HCT116 (cell line): ENCODE measurements around the gene NMNAT3. TPM values are rescaled to one million over a fixed set of nuclear protein-coding genes. Genes with fewer than 3 reads are reported as not detected.

Experiments
- ATAC-seq: fragments of 200-7000 bp; cut with Tn5 transposase; 2 replicates; pipeline ENCODE4 v1.9.1; 2020; ENCODE audit warnings: mild to moderate bottlenecking, moderate library complexity
- BruUV-seq: library from RNA; stranded (reverse); fragments of 400-500 nt; replicated peaks from 2 replicates; lab custom pipeline; 2021; lab: Mats Ljungman, UMichigan
- CTCF ChIA-PET: fragments of 300-600 bp; sonication (Branson Sonifier 250); formaldehyde crosslinking; loops from one replicate; lab custom pipeline; 2021; ENCODE audit warnings: antibody characterized with exemption; lab: Charles Lee
- POLR2A ChIA-PET: fragments of 300-600, 350-600 bp; sonication (Branson Sonifier 250); formaldehyde crosslinking; loops from one replicate; lab custom pipeline; 2021; ENCODE audit warnings: antibody characterized with exemption; lab: Charles Lee
- RAD21 ChIA-PET, 2 experiments: fragments of 300-600 bp; sonication (Branson Sonifier 250); formaldehyde crosslinking; loops; one replicate each; lab custom pipeline; 2023; ENCODE audit warnings: low total read pairs in 2 of 2; ENCODE audit not compliant: uncharacterized antibody in 2 of 2, unreplicated experiment in 2 of 2, low non-redundant PET in 1 of 2; lab: Charles Lee
- DNase-seq: peaks from one replicate; pipeline ENCODE4 v3.0.0-alpha.2; 2010; ENCODE audit warnings: low read depth, low spot score
- H2AFZ ChIP-seq: fragments of 200-600 bp; shearing (Covaris generic), sonication (generic); 2 replicates; pipeline ENCODE4 v1.6.1; 2017; ENCODE audit warnings: low read depth, mixed run types, mixed read lengths, antibody characterized with exemption, low read length; ENCODE audit not compliant: poor library complexity, severe bottlenecking
- H3K27ac ChIP-seq: 2 replicates; pipeline ENCODE4 v1.5.1; 2012; ENCODE audit warnings: low read depth, low read length
- H3K27me3 ChIP-seq: fragments of 200-600 bp; sonication (generic); 2 replicates; pipeline ENCODE4 v1.6.1; 2016; ENCODE audit warnings: mixed run types, low read length, mixed read lengths; ENCODE audit not compliant: insufficient read depth
- H3K36me3 ChIP-seq, 2 experiments: fragments of 200-500 bp in 1 of 2; fragments of 200-600 bp in 1 of 2; sonication (Bioruptor generic) in 1 of 2; sonication (generic) in 1 of 2; 2 replicates each; pipeline versions ENCODE4 v1.5.1 to v1.6.1; 2014 to 2016; ENCODE audit warnings: low read length in 2 of 2, inconsistent platforms in 1 of 2, mixed read lengths in 1 of 2, mixed run types in 1 of 2; ENCODE audit not compliant: insufficient read depth in 2 of 2, control insufficient read depth in 1 of 2
- H3K4me1 ChIP-seq, 2 experiments: fragments of 200-600 bp in 1 of 2; sonication (generic) in 1 of 2; 2 replicates each; pipeline versions ENCODE4 v1.5.1 to v1.6.1; 2012 to 2017; ENCODE audit warnings: low read length in 2 of 2, inconsistent platforms in 1 of 2, mild to moderate bottlenecking in 1 of 2, mixed read lengths in 1 of 2, mixed run types in 1 of 2, moderate library complexity in 1 of 2; ENCODE audit not compliant: insufficient read depth in 2 of 2, control insufficient read depth in 1 of 2
- H3K4me2 ChIP-seq: fragments of 200-600 bp; sonication (generic); 2 replicates; pipeline ENCODE4 v1.6.1; 2017; ENCODE audit warnings: mixed run types, low read length, mixed read lengths
- H3K4me3 ChIP-seq, 2 experiments: fragments of 200-600 bp in 1 of 2; sonication (generic) in 1 of 2; replicated peaks in 1 of 2; 2 replicates each; pipeline ENCODE4 v1.5.1; 2011 to 2016; ENCODE audit warnings: low read length in 2 of 2, control low read depth in 1 of 2, low read depth in 1 of 2, mild to moderate bottlenecking in 1 of 2, mixed read lengths in 1 of 2, mixed run types in 1 of 2
- H3K79me2 ChIP-seq: fragments of 200-600 bp; sonication (generic); 2 replicates; pipeline ENCODE4 v1.6.1; 2017; ENCODE audit warnings: mild to moderate bottlenecking, mixed run types, low read length, moderate library complexity, mixed read lengths; ENCODE audit not compliant: insufficient read depth
- H3K9ac ChIP-seq: fragments of 200-600 bp; sonication (generic); 2 replicates; pipeline ENCODE4 v1.6.1; 2016; ENCODE audit warnings: low read length, mixed read lengths
- H3K9me2 ChIP-seq: fragments of 200-600 bp; sonication (generic), shearing (Covaris generic); 2 replicates; pipeline ENCODE4 v1.6.1; 2017; ENCODE audit warnings: mixed run types, mild to moderate bottlenecking, moderate library complexity; ENCODE audit not compliant: insufficient read depth
- H3K9me3 ChIP-seq, 2 experiments: fragments of 200-500 bp in 1 of 2; fragments of 200-600 bp in 1 of 2; sonication (Bioruptor generic) in 1 of 2; sonication (generic) in 1 of 2; 2 replicates each; pipeline ENCODE4 v1.6.1; 2014 to 2017; ENCODE audit warnings: low read length in 2 of 2, mixed read lengths in 2 of 2, inconsistent platforms in 1 of 2, low read depth in 1 of 2, mild to moderate bottlenecking in 1 of 2, mixed run types in 1 of 2, moderate library complexity in 1 of 2; ENCODE audit not compliant: control insufficient read depth in 1 of 2, insufficient read depth in 1 of 2
- H4K20me1 ChIP-seq: fragments of 200-600 bp; sonication (generic), shearing (Covaris generic); 2 replicates; pipeline ENCODE4 v1.6.1; 2017; ENCODE audit warnings: mixed run types, mild to moderate bottlenecking, moderate library complexity; ENCODE audit not compliant: insufficient read depth
- CBX3 ChIP-seq: IDR thresholded peaks from 2 replicates; pipeline ENCODE4 v1.6.1; 2012; ENCODE audit warnings: low read depth
- CTCF ChIP-seq, 3 experiments: fragments of 200-600 bp in 1 of 3; sonication (generic) in 1 of 3; IDR thresholded peaks in 2 of 3; conservative IDR thresholded peaks in 1 of 3; 2 replicates each; pipeline ENCODE4 v1.5.1; 2012 to 2017; ENCODE audit warnings: low read depth in 2 of 3, low read length in 2 of 3, antibody characterized with exemption in 1 of 3, borderline replicate concordance in 1 of 3, control low read depth in 1 of 3, mild to moderate bottlenecking in 1 of 3, mixed read lengths in 1 of 3, mixed run types in 1 of 3, moderate library complexity in 1 of 3; ENCODE audit not compliant: insufficient read depth in 1 of 3
- EGR1 ChIP-seq: IDR thresholded peaks from 2 replicates; pipeline ENCODE4 v1.6.1; 2012; ENCODE audit warnings: low read depth
- EZH2 ChIP-seq: fragments of 200-600 bp; sonication (generic); IDR thresholded peaks from 2 replicates; pipeline ENCODE4 v1.6.1; 2017; ENCODE audit warnings: antibody characterized with exemption, mixed run types
- EZH2phosphoT487 ChIP-seq: fragments of 200-600 bp; IDR thresholded peaks from 2 replicates; pipeline ENCODE4 v1.6.1; 2018; ENCODE audit warnings: antibody characterized with exemption, borderline replicate concordance
- FOSL1 ChIP-seq: IDR thresholded peaks from 2 replicates; pipeline ENCODE4 v1.6.1; 2012; ENCODE audit warnings: low read depth
- JUND ChIP-seq: IDR thresholded peaks from 2 replicates; pipeline ENCODE4 v1.6.1; 2012
- POLR2A ChIP-seq: IDR thresholded peaks from 2 replicates; pipeline ENCODE4 v1.7.0; 2011; ENCODE audit warnings: borderline replicate concordance; ENCODE audit not compliant: insufficient read depth, insufficient read length; ENCODE audit errors: extremely low read depth
- RAD21 ChIP-seq: IDR thresholded peaks from 2 replicates; pipeline ENCODE4 v1.6.1; 2012; ENCODE audit warnings: low read depth, mild to moderate bottlenecking
- SP1 ChIP-seq: IDR thresholded peaks from 2 replicates; pipeline ENCODE4 v1.6.1; 2012; ENCODE audit warnings: low read depth
- SRF ChIP-seq: IDR thresholded peaks from 2 replicates; pipeline ENCODE4 v1.6.1; 2012; ENCODE audit warnings: low read depth
- TCF7L2 ChIP-seq: IDR thresholded peaks from 2 replicates; pipeline ENCODE4 v1.7.0; 2011; ENCODE audit warnings: borderline replicate concordance, inconsistent platforms; ENCODE audit not compliant: insufficient read depth, insufficient read length; ENCODE audit errors: extremely low read depth
- YY1 ChIP-seq: IDR thresholded peaks from 2 replicates; pipeline ENCODE4 v1.6.1; 2011; ENCODE audit warnings: low read length, low read depth, moderate library complexity, mild to moderate bottlenecking; ENCODE audit not compliant: insufficient replicate concordance; ENCODE audit errors: extremely low read depth
- ZNF274 ChIP-seq: fragments of 200-500 bp; sonication (Bioruptor generic); IDR thresholded peaks from 2 replicates; pipeline ENCODE4 v1.6.1; 2014; ENCODE audit warnings: mild to moderate bottlenecking, low read depth, low read length, inconsistent platforms
- intact Hi-C: fragments of 100-400 bp; cut with micrococcal nuclease; formaldehyde crosslinking; loops from 2 replicates; pipeline ENCODE4 v1.10.0; 2022
- total RNA-seq: library from RNA; stranded (reverse); gene quantifications from one replicate; pipeline ENCODE4 v1.2.1, GENCODE V29; 2021; ENCODE audit not compliant: unreplicated experiment
- TF ChIP-seq, protein P1 (sequence below): IDR thresholded peaks from 2 replicates; pipeline ENCODE4 v1.6.1; 2012

The NMNAT3 gene
- total RNA-seq, 1 experiment from 2014 or later: 5.7 TPM

DNA sequence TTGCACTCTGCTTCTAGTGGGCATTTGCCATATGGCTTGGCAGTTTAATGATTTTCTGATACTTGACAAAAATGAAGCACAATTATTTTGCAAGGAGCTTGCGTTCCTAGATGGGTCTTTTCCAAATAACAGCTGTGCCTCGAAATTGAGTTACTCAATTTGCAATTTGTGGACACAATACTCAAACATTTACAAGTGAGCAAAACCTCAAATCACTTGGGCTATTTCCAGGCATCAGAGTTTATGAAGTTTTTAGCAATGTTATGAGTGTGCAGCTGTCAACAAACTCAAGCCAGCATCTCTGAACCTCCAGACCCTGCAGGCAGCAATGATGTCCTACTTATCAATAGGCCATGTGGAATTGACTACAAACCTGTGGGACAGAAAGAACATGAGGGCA lies 41.3 kb downstream of the NMNAT3 start:
- Histone ChIP-seq H4K20me1 (no peaks in the 10 kb centered on the region), H3K4me1 (no peaks in the 10 kb centered on the region), H3K4me2 (no peak overlapping the region), H3K9me3 (no peaks in the 10 kb centered on the region), H3K36me3 (no peaks in the 10 kb centered on the region), H2AFZ (no peak overlapping the region), H3K27me3 (no peaks in the 10 kb centered on the region), H3K27ac (no peak overlapping the region), H3K79me2 (no peaks in the 10 kb centered on the region), H3K9ac (no peak overlapping the region), H3K9me2 (no peaks in the 10 kb centered on the region), H3K4me3 (no peak overlapping the region)
- RAD21 ChIA-PET: no interaction called here
- DNase-seq: no peak
- intact Hi-C loops: no loop called here
- BruUV-seq: no TSS peak
- no peak for TF ChIP-seq ZNF274
- TF ChIP-seq, protein P1, sequence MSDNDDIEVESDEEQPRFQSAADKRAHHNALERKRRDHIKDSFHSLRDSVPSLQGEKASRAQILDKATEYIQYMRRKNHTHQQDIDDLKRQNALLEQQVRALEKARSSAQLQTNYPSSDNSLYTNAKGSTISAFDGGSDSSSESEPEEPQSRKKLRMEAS: no peak
- TF ChIP-seq YY1: no peak
- TF ChIP-seq CTCF (IDR thresholded peaks at IDR 0.05 in 2 of 3, conservative IDR thresholded peaks at IDR 0.05 in 1 of 3; ENCODE audit: borderline replicate concordance in 1 of 3, insufficient read depth in 1 of 3, low read depth in 2 of 3, low read length in 2 of 3): no peak
- no peak for TF ChIP-seq JUND
- TF ChIP-seq POLR2A: no peak
- TF ChIP-seq CBX3: no peak
- no peak for TF ChIP-seq EZH2phosphoT487
- no peak for TF ChIP-seq SP1
- TF ChIP-seq RAD21: no peak
- no peak for TF ChIP-seq SRF
- TF ChIP-seq TCF7L2: no peak
- TF ChIP-seq EGR1: no peak
- TF ChIP-seq FOSL1: no peak
- TF ChIP-seq EZH2: no peak
- CTCF ChIA-PET: no interaction called here
- POLR2A ChIA-PET: no interaction called here
- ATAC-seq: no peak
